GM12891 (cell line): ENCODE measurements around the gene FAM149B1.

Source experiments
- PAX5 ChIP-seq: IDR thresholded peaks from 2 replicates; pipeline ENCODE4 v1.6.1; 2011; ENCODE audit warnings: low read length, moderate library complexity, mild to moderate bottlenecking; ENCODE audit not compliant: insufficient read depth, severe bottlenecking
- POLR2A ChIP-seq: IDR thresholded peaks from 2 replicates; pipeline ENCODE4 v1.6.1; 2011; ENCODE audit warnings: low read depth, low read length, control low read depth
- POLR2AphosphoS5 ChIP-seq: IDR thresholded peaks from 2 replicates; pipeline ENCODE4 v1.6.1; 2011; ENCODE audit warnings: low read depth, low read length, control low read depth
- POU2F2 ChIP-seq: IDR thresholded peaks from 2 replicates; pipeline ENCODE4 v1.6.1; 2011; ENCODE audit warnings: low read depth, mild to moderate bottlenecking, control low read depth, low read length, moderate library complexity
- SPI1 ChIP-seq: IDR thresholded peaks from 2 replicates; pipeline ENCODE4 v1.6.1; 2011; ENCODE audit warnings: low read depth, low read length, control low read depth
- TAF1 ChIP-seq: IDR thresholded peaks from 2 replicates; pipeline ENCODE4 v1.6.1; 2011; ENCODE audit warnings: low read depth, low read length, control low read depth

DNA sequence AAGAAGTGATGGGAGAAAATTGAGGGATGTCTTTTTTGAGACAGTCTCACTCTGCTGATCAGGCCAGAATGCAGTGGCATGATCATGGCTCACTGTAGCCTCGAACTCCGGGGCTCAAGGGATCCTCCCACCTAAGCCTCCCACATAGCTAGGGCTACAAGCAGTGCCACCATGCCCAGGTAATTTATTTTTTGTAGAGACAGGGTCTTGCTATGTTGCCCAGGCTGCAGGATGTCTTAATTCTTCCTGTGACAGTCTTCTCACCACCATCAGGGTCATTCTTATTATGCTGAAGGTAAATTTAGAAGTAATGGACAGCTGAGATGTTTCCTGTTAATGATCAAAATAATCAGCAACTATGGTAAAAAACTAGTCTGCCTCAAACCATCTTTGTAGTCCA lies 72.0 kb downstream of the FAM149B1 start:
- TF ChIP-seq POLR2A (no peak; the same call in 1 of the 2 replicates), POLR2AphosphoS5 (no peak), PAX5 (no peak), TAF1 (no peak), SPI1 (no peak), POU2F2 (no peak)
